Left renal pelvis (tissue), 4 donors: ENCODE measurements around the gene TSPYL2. TPM values are rescaled to one million over a fixed set of nuclear protein-coding genes. Genes with fewer than 3 reads are reported as not detected.
A peak's percentile ranks its signal among the peaks of the same experiment; 100 is the strongest.

Source experiments
- DNase-seq, 4 donors: peaks; one replicate each; pipeline ENCODE4 v3.0.0-alpha.2; 2013; ENCODE audit warnings: low read depth in 4 of 4, low spot score in 3 of 4
- polyA plus RNA-seq, 4 donors: library from polyadenylated mRNA; unstranded; fragments of 120-200 nt; gene quantifications; one replicate each; pipeline ENCODE4 v1.2.1, GENCODE V29; 2013; ENCODE audit not compliant: insufficient read length in 4 of 4

TSPYL2 gene
- polyA plus RNA-seq = 10 to 100 TPM; 31.2 to 43.8 (median 34.5) TPM

- DNase-seq = peak; percentile 81 to 89 (median 85)
Measured at GRCh38 chrX:53081925-53082772, at the start of gene TSPYL2. Gene TSPYL2 (plus strand): TSS chrX:53082367. CDS start chrX:53082499, 132 bp downstream.

- no peak for DNase-seq
Measured at GRCh38 chrX:53036149-53036548, 46.0 kb upstream of the TSPYL2 start.

DNA sequence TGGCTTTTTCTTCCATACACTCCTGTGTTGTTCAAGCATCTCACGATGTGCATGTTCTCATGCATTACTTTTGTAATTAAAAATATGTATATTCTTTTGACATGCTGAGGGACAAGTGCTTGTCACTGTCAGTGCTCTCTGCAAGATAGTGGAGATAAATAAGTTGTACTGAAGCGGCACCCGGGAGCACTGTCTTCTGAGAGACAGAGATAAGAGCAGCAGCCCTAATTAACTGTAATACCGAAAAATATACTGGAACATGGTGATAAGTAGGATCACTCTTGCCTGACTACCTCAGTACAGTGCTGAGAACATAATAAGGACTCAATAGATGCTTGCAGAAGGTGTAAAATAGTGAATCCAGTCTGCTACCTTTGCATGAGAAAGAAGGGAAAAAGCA, 42.9 kb upstream of the TSPYL2 start:
- no peak for DNase-seq

DNA sequence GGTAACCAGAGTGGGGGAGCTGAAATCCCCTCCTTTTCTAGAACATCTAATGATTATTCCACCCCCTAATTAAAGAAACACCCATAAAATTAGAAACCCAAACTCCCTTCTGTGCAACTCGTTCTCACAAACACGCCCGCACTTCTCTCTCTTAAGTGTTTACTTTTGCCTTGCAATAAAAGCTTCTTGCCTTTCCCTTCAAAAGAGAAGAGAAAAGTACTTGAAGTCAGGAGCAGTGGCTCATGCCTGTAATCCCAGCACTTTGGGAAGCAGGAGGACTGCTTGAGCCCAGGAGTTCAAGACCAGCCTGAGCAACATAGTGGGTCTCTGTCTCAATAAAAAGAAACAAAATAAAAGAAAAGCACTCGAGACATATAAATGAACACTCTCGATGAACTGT, 37.2 kb upstream of the TSPYL2 start:
- DNase-seq = no peak

- DNase-seq = no peak
Measured at GRCh38 chrX:53047228-53047627, 34.9 kb upstream of the TSPYL2 start.

DNA sequence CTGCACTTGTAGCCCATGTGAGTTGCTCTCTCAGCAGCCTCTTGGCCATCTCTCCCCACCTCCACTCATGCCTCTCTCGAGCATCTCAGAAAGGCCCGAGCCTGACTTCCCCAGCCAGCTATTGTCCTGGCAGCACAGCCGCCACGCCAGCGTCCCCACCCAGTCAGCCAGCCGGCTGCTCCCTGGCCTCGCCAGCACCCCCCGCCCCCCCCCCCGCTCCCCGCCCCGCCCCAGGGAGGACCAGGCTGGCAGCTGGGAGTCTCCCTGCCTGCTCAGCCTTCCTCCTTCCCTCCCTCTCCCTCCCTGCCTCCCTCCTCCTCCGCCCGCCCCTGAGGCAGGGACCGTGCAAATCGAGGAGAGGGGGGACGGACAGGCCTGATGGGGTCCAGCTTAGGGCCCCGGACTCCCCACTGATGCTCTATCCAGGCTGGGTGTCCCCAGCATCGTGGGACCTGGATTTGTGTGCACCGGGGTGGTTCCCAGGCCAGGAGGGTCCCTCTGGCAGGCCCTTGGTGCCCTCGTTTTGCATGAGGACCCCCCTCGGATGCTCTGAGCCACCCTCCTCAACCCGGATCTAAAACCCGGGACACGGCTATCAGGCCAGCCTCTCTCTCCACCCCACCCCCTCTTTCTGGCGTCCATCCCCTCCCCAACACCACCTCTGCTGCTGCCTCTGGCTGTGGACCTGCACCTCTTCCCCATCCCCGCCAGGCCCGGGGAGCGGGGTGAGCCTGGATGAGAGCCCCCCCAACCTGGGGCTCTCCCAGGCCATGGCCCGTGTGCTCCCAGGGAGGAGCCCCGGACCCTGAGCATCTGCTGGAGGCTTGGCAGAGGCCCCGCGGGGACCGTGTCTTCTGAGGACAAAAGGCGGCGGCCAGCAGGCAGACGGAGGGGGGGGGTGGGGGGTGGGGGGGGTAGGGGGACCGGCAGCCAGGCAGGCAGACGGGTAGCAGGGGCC, 33.7 kb upstream of the TSPYL2 start, which contains the start of gene GPR173:
Gene GPR173, plus strand, starts transcription at position 621 of the 958 bp plus-strand sequence. CDS start 27,833 bp downstream, outside the sequence.
- peak; percentile 31 to 51 (median 38) for DNase-seq

- DNase-seq = no peak
Measured at GRCh38 chrX:53049127-53049517, 33.0 kb upstream of the TSPYL2 start.

DNA sequence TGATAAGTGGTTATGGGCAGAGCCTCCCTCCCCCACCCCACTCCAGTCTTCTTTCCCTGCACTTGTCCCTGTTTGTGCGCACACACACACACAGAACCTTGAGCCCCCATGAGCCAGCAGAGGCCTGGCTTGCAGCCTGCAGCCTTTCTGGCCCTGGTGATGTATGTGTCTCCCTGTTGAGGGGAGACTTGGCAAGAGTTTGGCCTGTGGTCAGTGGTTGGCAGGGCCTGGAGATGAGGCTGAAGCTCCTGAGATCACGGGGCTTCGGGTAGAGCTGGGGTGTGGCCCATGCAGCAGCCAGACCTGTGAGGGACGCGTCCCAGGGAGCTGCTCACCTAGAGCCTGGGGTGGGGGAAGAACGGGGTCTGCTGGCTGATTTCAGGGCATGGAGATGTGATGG, 31.3 kb upstream of the TSPYL2 start:
- no peak for DNase-seq

DNA sequence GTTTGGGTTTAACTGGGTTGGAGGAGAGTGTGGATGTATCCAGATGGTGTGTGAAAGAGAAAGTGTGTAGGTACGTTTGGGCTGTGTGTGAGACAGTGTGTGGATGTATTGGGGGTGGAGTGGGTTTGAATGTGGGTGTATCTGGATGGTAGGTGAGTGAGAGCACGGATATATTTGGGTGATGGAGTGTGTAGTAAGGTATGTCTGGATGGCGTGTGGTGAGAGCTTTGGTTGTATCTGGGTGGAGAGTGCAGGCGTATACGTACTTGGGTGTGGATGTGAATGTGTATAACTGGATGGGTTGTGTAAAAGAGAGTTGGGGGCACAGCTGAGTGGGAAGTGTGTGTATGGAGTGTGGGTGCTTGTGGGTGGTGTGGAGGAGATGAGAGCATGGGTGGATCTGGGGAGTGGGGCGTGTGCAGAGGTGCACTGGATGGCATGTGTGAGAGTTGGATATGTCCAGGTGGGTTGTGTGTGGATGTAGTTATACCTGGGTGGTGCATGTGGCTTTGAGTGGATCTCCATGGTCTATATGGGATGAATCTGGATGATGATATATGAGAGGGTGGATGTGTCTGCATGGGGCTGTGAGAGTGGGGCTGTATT, 26.8 kb upstream of the TSPYL2 start:
- no peak for DNase-seq

- no peak for DNase-seq
Measured at GRCh38 chrX:53056292-53056691, 25.9 kb upstream of the TSPYL2 start.

DNA sequence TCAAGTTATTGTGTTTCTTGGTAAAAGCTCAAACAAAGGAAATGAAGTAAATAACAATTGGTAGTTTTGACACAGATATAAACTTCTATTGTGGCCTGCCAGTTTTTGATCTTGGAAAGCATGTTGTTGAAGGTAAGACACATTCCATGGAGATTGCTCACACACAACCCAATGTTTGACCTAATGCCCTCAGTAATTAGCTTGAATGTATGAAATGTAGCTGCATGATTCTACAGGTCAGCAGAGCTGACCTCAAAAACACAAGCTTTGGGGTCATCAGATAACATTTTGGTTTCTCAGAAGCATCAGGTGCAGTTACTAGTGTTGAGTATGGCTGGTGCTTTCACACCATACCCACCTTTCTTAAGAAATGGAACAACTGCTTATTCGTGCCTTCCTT, 17.1 kb upstream of the TSPYL2 start:
- no peak for DNase-seq

GRCh38 chrX:53071064-53071463, 11.1 kb upstream of the TSPYL2 start:
- no peak for DNase-seq

DNA sequence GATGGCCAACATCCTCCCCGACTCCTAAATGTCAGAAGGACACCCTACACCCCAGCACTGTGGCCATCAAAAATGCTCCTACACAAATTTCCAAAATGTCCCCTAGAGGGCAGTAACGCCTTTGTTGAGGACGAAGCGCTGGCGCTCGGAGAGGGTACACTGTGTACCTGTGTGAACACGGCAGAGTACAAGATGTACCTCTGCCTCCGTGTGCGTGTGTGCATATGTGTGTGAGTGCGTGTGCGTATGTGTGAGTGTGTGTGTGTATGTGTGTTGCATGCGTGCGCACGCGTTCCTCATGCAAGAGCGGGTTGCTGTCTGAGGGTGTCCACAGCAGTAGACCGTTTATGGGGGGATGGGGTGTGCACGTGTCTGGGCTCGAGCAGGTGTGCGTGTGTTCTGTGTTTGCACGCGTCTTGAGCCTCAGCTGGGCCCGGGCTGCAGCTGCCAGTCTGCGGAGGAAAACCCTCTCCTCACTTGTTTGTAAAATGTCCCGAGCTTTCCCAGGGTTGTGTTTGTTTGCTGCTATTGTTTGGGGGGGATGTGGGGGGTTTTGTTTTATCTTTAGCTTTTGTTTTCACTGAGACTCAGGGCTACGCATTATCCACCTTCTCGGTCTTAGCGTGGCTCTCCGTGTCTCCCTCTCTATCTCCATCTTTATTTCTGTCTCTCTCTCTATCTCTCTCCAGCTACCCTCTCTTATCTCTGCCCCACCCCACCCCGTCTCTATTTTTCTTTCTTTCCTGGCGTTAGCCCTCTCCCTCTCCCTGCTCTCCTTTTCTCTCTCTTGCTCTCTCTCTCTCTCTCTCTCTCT, 10.4 kb upstream of the TSPYL2 start:
- DNase-seq = no peak

GRCh38 chrX:53072418-53073114, 9.6 kb upstream of the TSPYL2 start:
- no peak for DNase-seq

- no peak for DNase-seq
Measured at GRCh38 chrX:53073115-53073586, 9.0 kb upstream of the TSPYL2 start.

GRCh38 chrX:53075011-53075410, 7.2 kb upstream of the TSPYL2 start:
- no peak for DNase-seq

- DNase-seq = no peak
Measured at GRCh38 chrX:53076671-53077070, 5.5 kb upstream of the TSPYL2 start.

DNA sequence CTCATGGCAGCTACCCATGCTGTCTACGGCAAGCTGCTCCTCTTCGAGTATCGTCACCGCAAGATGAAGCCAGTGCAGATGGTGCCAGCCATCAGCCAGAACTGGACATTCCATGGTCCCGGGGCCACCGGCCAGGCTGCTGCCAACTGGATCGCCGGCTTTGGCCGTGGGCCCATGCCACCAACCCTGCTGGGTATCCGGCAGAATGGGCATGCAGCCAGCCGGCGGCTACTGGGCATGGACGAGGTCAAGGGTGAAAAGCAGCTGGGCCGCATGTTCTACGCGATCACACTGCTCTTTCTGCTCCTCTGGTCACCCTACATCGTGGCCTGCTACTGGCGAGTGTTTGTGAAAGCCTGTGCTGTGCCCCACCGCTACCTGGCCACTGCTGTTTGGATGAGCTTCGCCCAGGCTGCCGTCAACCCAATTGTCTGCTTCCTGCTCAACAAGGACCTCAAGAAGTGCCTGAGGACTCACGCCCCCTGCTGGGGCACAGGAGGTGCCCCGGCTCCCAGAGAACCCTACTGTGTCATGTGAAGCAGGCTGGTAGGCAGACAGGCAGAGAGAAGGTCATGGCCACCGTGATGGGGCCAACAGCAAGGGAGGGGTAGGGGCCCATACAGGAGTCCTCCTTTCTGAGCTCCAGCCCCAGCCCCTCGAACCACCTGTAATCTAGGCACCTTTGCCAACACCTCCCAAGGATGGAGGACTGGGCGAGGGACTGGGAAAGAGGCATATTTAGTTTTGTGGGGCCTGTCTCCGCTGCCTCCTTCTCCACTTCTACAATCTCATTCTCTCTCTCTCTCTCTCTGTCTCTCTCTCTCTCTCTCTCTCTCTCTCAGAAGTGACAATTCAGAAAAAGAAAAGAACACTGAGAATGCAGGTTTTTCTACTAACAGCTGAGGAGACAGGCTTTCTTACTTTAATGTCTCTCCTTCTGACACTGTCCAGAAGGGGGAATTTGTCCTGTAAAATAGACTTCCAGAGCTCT, 4.7 kb upstream of the TSPYL2 start:
- DNase-seq = no peak
